ENCODE results near the gene CD9. TPM values are rescaled to one million over a fixed set of nuclear protein-coding genes. Genes with fewer than 3 reads are reported as not detected.

The CD9 gene
- total RNA-seq, 2 donors from 2014 or later, result 0.76 to 1.6 TPM

GRCh38 chr12:6284273-6284672 lies 84.1 kb downstream of the CD9 start:
- Mint-ChIP-seq H3K27ac (no peak overlapping the region), H3K9me3 (no peaks in the 10 kb centered on the region), H3K27me3 (peaks cover 20% of the 10 kb centered on the region), H3K36me3 (ENCODE audit: low read depth) (no peaks in the 10 kb centered on the region), H3K4me1 (no peaks in the 10 kb centered on the region), H3K4me3 (no peak overlapping the region)
- no peak for ATAC-seq (replicated peaks)

GRCh38 chr12:6285063-6285477 lies 84.9 kb downstream of the CD9 start:
- H3K4me3 Mint-ChIP-seq, result no peak overlapping the region
- no peaks in the 10 kb centered on the region for H3K9me3 Mint-ChIP-seq
- peak; percentile 84 for ATAC-seq (replicated peaks)
- H3K27ac Mint-ChIP-seq, result no peak overlapping the region
- H3K36me3 Mint-ChIP-seq (ENCODE audit: low read depth), result no peaks in the 10 kb centered on the region
- peaks cover 15% of the 10 kb centered on the region for H3K27me3 Mint-ChIP-seq
- H3K4me1 Mint-ChIP-seq, result no peaks in the 10 kb centered on the region

GRCh38 chr12:6285532-6286306 lies 85.5 kb downstream of the CD9 start:
- Mint-ChIP-seq H3K9me3 (no peaks in the 10 kb centered on the region), H3K4me1 (no peaks in the 10 kb centered on the region), H3K4me3 (no peak overlapping the region), H3K27me3 (peaks cover 11% of the 10 kb centered on the region), H3K36me3 (ENCODE audit: low read depth) (no peaks in the 10 kb centered on the region), H3K27ac (no peak overlapping the region)
- ATAC-seq (replicated peaks), result no peak

Other genes starting within 250 kb of the CD9 start
- gene VWF, start 75.7 kb upstream of the CD9 start, total RNA-seq, result under 1 TPM; 0.04 to 0.08 TPM
- gene PLEKHG6, start 110.3 kb downstream of the CD9 start, total RNA-seq, result not detected
- 10 to 100 TPM; 42.1 to 74.1 TPM for gene TNFRSF1A, start 141.7 kb downstream of the CD9 start, total RNA-seq
- gene SCNN1A, start 175.2 kb downstream of the CD9 start, total RNA-seq, result 1 to 10 TPM in 1 of 2 donors, not detected in 1; 1.6 TPM
- gene LTBR, start 183.8 kb downstream of the CD9 start, total RNA-seq, result under 1 TPM; 0.56 to 0.61 TPM
- 10 to 100 TPM; 21.1 to 42.1 TPM for gene CD27, start 244.6 kb downstream of the CD9 start, total RNA-seq

Data from activated T-helper 17 cell treated with anti-CD3 and anti-CD28 coated beads, Interleukin-2, amount 50 U/mL, for 72 hours (primary cell).